H1 (cell line): ENCODE data around the gene TCFL5. TPM values are rescaled to one million over a fixed set of nuclear protein-coding genes. Genes with fewer than 3 reads are reported as not detected.

Source experiments
- ATF3 ChIP-seq: IDR thresholded peaks from 2 replicates; pipeline ENCODE4 v1.6.1; 2011; ENCODE audit warnings: low read depth, mild to moderate bottlenecking, low read length; ENCODE audit not compliant: insufficient read depth
- GABPA ChIP-seq: IDR thresholded peaks from 2 replicates; pipeline ENCODE4 v1.6.1; 2011; ENCODE audit warnings: mild to moderate bottlenecking, low read length, moderate library complexity, borderline replicate concordance; ENCODE audit not compliant: insufficient read depth
- PHF8 ChIP-seq: fragments of 200-600 bp; sonication (generic); conservative IDR thresholded peaks from 2 replicates; pipeline ENCODE4 v1.7.1; 2012; ENCODE audit warnings: low read depth, mild to moderate bottlenecking, inconsistent platforms, low read length, moderate library complexity
- RAD21 ChIP-seq, 2 experiments: IDR thresholded peaks in 1 of 2; conservative IDR thresholded peaks in 1 of 2; 2 replicates each; pipeline ENCODE4 v1.6.1; 2011; ENCODE audit warnings: low read depth in 2 of 2, low read length in 2 of 2, improper control_type of control experiment in 1 of 2, inconsistent platforms in 1 of 2, mild to moderate bottlenecking in 1 of 2, moderate library complexity in 1 of 2
- polyA plus RNA-seq, 7 experiments: library from polyadenylated mRNA; depleted of rRNA in 3 of 7; stranded (reverse) in 5 of 7; unstranded in 2 of 7; fragments of >200 nt in 5 of 7; fragments of 200-250 nt in 2 of 7; gene quantifications; 1 replicate in 5 of 7; 2 replicates in 1 of 7; 4 replicates in 1 of 7; pipeline versions ENCODE4 v1.2.1 to v1.2.3, GENCODE V29; 2011 to 2013; ENCODE audit warnings: missing spikeins in 2 of 7, mixed read lengths in 2 of 7
- total RNA-seq: library from RNA; stranded (reverse); fragmentation: NEBNext Ultra II Directional; extraction: Animal tissue kit (Norgen Biotek cat#: 25700); gene quantifications from 2 replicates; pipeline ENCODE4 v1.2.1, GENCODE V29; 2021

Gene TCFL5
- total and polyA plus RNA-seq, 2 of the 8 experiments (the other 6 are each of a cell fraction or from before 2014, with no cell fraction given) = 6.2 to 15.0 TPM

- TF ChIP-seq ATF3 (no peak), GABPA (no peak), RAD21 (IDR thresholded peaks at IDR 0.05 in 1 of 2, conservative IDR thresholded peaks at IDR 0.05 in 1 of 2; ENCODE audit: low read depth in 2 of 2, low read length in 2 of 2) (peak; percentile 47 to 52), PHF8 (no peak)
- TF ChIP-seq, all 59 proteins: peak for 3
These were observed 46.0 kb upstream of the TCFL5 start (continued) for GRCh38 chr20:62907384-62908317.
